Cerebellar nuclear complex (tissue), 1 donor: ENCODE data around the gene THAP9.
"Not testable (repeated sequence)": the region's sequence is repeated elsewhere in the genome, so short reads cannot be mapped to it uniquely, and the experiment has no call there.

ENCODE experiments used
- DNase-seq, 2 experiments: peaks; one replicate each; lab custom pipeline; 2025; lab: John Stamatoyannopoulos, UW

THAP9 gene

DNA sequence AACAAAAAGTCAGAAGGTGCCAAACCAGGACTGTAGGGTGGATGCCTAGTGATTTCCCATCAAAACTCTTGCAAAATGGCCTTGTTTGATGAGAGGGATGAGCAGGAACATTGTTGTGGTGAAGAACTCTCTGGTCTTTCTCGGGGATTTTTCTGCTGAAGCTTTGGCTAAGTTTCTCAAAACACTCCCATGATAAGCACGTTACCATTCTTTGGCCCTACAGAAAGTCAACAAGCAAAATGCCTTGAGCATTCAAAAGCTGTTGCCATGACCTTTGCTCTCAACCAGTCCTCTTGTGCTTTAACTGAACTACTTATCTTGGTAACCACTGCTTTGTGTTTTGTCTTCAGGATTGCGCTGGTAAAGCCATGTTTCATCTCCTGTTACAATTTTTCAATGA lies 6.6 kb upstream of the THAP9 start:
- DNase-seq = no peak

DNA sequence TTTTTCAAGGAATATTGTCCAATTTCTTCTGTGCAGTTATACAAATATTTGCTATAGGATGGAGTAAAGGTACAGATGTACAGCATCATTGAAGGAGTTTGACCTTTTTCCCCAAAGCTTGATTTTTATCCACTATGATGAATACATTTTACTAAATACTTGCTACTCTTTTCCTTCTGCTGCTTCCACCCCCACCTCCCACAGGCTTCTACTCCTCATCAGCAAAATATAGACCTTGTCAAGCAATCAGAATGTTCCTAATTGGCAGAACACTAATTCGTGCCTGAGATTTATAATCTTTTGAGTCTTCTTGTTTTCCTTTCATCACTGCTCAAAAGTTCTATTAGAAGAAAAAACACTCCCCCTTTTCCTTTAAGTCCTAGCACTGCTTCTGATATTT lies 3.8 kb upstream of the THAP9 start:
- DNase-seq = no peak

DNA sequence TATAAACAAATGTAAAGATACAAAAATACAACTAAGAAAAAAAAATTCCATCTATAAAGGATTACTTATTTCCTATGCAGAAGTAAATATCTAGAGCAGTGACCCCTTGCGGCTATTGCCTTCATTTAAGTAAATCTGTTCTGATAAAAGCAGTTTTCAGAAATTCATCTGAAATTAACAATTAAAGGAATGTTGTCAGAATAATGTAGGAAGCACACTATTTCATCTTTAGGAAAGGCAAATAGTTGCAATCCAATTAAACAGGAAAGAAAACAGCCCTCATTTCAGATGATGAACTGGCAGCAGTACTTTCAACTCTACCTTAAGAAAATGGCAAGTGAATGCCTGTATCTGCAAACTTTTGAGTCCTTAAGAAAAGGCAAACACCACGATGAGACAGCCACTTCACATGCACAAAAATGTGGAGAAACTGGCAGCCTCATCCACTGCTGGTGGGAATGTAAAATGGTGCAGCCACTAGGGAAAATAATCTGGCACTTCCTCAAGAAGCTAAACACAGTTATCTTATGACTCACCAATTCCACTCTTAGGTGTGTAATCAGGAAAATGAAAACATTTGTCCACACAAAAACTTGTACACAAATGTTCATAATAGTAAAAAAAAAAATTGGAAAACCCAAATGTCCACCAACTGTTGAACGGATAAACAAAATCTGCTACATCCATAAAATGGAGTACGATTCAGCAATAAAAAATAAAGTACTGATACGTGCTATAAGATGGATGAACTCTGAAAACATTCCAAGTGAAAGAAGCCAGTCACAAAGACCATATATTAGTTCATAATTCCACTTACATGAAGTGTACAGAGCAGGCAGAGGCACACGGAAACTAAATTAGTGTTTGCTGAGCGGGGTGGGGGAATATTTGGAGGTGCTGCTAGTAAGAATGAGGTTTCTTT lies 2.0 kb upstream of the THAP9 start:
- no peak for DNase-seq

DNA sequence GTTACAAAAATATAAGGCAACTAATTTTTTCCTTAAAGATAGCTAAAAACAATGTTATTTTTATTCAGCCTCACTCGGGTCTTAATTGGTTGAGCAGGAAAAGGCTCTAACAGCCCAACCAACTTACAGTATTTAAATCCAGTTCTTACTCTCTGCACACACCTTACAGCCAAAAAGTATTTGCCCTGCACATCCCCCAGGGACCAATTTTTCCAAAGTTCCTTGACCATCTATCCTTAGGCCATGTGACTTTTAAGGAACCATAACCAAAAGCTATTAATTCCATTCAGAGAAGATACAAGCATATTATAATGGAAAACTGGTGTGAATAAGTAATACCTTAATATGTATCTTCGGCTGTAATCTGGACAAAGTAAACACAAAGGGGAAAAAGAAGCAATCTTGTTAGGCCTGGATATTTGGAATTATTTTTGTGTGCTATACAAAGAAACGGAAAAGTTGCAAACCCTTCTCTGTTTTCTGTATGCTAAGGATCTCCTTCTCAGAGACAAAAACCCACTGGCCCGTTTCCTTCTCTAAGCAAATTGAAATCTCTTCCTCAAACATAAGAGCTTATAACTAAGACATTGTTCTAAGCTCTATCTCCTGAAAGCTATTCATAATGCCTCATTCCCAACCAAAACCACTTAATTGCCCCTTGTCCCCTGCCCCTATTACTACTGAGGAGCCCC lies 1.0 kb upstream of the THAP9 start:
- no peak for DNase-seq

DNA sequence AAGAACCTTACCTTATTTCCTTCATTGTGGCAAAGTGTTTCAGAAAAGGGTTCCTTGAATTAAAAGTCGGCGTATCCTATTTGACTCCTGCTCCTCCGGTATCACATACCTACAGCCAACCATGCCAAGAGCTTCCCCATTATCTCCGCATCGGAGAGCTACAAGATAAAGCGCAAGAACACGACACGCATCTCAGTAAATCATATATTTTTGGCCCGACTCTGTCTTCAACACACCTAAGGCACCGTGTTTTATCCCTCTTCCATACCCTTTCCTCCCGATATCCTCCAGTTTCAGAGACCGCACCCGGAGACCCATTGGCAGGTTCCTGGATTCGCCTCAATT lies 497 bp upstream of the THAP9 start:
- DNase-seq = no peak

DNA sequence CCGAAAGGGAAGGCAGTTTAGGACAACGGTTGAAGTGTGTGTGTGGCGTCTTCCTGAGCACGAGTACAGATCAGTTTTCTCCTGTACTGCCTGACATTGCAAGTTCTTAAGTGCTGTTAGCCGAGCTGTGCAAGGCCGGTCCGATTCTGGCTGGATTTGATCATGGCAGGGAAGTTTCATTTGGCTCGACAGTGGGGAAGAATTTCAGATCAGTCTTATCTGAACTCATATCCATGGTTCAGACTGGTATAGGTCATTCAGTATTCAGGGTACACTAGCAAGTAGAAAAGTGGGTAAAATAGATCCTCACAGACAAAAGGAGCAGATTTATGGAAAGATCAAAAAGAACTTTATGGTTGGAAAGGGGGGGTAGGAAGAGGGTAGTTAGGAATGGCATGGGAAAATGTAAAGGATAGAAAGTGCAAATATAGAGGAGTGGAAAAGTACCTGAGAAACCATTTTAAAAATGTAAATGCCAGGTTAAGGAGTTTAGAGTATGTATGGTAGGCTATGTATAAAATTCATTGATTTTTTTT lies 716 bp downstream of the THAP9 start:
- DNase-seq = no peak

DNA sequence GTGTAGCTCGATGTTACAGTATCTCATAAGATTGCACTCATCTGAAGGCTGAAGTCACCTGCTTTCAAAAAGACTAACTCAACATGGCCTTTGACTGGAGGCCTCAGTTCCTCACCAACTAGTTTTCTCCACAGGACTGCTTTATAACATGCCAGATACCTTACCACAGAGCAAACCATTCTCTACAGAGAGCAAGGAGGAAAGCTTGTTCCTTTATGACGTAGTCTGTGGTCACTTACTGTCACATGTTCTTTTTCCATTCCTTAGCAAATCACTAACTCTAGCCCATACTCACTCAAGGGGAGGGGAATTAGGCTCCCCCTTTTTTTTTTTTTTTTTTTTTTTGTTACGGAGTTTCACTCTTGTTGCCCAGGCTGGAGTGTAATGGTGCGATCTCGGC lies 3.2 kb downstream of the THAP9 start:
- no peak for DNase-seq

DNA sequence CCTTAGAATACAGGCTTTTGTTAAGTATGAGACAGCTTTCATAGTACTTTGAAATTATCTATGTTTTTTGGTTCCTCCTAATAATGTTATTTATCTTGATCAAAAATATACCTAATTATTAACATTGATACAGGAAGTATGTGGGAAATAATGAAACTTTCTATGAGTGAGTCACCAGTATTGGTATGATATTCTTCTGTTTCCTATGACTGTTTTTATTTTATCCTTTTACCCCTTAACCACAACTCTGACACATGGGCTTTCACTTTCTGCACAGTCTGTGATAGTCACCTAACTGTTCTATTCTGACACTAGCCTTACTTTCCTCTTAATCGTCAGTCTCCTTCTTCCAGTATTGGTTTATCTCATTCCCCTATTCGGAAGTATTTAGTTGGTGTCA lies 4.7 kb downstream of the THAP9 start:
- DNase-seq = no peak

DNA sequence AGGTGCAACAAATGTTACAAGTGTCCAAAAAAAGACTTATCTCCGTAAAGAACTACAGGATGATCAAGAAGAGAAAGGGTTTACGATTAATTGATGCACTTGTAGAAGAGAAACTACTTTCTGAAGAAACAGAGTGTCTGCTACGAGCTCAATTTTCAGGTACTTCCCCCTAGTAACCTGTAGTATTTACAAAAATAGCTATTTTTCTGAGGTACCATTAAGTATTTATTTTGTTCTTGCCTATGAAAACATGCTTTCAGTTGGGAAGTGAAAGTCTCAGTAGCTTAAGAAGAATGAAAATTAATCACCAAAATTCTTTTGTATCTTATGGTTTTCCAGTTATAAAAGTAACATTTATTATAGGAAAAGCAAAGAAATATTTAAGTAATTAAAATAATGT lies 5.9 kb downstream of the THAP9 start:
- no peak for DNase-seq

DNA sequence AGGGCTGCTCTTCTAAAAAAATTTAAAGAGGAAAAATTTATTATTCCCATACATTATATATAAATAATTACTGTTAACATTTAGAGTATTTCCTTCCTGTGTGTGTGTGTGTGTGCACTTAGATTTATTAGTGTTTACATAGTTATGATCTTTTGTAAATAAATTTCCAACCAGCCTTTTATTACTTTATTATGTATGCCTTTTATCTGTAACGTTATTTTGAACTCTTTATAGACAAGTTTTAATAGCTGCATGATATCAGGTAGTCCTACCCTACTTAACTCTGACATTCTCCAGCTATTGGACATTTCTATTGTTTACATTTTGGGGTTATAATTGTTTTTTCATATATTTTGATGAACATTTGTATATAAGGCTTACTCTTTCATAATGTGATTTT lies 8.8 kb downstream of the THAP9 start:
- no peak for DNase-seq

DNA sequence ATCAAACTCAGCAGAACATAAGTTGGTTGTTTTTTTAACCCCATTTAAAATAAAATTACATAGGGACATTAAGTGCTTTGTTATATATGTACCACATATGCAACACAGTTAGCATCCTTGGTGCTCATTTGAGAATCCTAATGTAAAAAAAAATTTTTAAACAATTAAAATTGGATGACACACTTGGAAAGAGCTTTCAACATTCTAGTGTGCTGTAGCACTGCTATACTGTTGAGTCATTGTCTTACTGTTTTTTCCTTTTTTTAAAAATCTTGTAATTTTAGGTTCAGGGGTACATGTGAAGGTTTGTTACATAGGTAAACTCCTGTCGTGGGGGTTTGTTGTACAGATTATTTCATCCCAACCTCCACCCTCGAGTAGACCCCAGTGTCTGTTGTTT lies 12.8 kb downstream of the THAP9 start:
- DNase-seq = no peak

DNA sequence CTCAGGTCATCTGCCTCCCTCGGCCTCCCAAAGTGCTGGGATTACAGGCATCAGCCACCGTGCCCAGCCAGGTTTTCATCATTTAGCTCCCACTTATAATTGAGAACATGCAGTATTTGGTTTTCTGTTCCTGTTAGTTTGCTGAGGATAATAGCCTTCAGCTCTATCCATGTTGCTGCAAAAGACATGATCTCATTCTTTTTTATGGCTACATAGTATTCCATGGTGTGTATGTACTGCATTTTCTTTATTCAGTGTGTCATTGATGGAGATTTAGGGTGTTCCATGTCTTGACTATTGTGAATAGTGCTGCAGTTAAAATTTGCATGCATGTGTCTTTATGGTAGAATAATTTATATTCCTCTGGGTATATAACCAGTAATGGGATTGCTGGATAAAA lies 13.4 kb downstream of the THAP9 start:
- not testable (repeated sequence) for DNase-seq

DNA sequence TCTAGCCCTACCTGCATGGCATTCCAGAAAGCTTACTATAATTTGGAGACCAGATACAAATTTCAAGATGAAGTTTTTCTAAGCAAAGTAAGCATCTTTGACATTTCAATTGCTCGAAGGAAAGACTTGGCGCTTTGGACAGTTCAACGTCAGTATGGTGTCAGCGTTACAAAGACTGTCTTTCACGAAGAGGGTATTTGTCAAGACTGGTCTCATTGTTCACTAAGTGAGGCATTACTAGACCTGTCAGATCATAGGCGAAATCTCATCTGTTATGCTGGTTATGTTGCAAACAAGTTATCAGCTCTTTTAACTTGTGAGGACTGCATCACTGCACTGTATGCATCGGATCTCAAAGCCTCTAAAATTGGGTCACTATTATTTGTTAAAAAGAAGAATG lies 17.6 kb downstream of the THAP9 start:
- DNase-seq = no peak

DNA sequence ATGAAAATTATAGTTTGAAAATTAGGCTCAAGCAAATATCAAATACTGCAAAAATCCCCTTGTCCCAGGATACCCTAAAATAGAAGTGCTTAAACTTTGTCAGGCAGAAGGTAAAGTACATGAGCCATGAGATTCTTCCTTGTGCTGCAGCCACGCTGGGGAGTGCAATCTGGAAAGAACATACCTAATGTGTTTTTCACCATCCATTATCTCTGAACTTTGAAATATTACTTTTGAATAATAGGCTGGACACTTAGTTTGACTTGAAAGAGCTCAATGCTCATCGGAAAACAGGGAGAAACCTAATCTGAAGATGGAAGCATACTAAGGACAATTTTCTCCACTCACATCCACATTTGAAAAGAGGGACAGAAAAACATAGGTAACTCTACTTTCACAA lies 18.9 kb downstream of the THAP9 start:
- DNase-seq = no peak

DNA sequence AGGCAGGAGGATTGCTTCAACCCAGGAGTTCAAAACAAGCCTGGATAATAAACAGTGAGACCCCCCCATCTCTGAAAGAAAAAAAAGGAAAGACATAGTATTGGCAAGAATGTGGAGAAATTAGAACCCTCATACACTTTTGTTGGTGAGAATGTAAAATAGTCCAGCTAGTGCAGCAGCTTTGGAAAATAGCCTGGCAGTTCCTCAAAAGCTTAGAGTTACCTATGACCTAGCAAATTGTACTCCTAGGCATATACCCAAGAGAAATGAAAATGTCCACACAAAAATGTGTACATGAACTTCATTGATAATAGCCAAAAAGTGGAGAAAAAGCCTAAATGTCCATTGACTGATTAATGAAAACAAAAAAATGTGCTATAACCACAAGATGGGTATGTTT lies 21.3 kb downstream of the THAP9 start:
- no peak for DNase-seq

DNA sequence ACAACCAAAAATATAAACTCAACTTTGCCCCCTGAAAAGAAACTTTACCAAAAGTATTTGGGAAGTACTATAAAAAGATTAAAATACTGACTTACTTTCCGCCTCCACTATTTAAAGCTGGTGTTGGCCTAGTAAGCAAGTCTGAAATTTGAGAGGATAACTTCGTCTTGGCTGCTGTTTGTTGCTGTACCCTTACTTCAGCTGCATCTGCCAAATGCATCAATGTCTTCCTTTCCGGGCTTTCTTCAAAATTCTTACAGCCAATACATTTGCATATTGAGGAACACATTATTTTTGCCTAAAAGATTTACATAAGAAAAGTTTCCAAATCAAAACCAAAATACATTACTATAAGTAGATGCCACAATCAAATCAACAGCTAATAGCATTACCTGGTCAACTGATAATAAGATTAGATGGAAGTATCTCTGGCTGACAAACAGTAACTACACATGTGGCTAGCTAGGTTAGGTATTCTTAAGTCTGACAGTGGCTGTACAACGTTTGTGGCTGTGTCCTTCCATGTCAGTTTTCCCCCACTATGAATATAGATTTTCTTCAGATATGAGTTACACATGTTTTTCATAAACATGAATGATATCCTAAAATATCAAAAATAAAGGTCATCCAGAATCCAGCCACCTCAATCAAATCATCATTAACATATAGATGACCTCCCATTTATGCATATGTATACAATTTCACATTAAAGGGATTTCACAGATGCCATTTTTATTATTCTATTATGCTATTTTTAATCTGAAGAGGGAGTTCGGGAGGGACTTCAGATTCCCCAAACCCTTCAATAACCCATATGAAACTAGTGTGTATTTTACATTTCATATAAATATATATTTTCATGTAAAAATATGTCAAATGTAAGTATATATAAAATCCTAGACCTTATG lies 30.6 kb downstream of the THAP9 start:
- DNase-seq = no peak

DNA sequence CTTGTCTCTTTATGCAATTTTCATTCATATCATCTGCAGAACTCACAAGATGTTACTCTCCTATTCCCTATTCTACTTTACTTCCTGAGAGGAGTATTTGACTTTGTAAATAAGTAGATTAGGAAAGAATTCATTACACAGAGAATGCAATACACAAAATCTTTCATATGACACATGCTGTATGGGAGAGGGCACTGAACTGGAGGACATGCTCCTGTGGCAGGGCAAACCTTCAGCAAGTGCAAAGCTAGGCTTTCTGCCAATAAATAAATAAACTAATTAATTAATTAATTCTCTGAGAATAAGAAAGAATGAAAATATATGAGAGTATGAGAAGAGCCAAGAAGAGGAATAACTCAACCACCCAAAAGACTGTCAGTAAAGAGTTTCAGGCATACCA lies 33.9 kb downstream of the THAP9 start:
- DNase-seq = no peak

DNA sequence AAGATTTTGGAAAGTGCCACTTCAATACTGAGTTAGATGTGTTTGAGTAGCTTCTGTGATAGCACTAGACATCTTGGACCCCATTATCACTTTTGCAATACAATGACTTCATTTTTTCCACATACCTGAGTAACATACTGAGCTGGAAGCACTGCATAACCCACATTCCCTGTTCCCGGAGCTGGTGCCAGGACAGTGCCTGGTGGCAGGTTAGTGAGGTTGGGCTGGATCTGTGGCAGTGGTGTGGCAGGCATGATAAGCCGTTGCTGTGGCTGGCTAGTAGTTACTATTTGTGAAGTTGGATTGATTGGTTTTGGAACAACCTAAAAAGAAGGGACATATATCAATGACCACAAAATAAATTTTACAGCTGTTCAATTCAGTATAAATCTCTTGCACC lies 38.9 kb downstream of the THAP9 start:
- no peak for DNase-seq

DNA sequence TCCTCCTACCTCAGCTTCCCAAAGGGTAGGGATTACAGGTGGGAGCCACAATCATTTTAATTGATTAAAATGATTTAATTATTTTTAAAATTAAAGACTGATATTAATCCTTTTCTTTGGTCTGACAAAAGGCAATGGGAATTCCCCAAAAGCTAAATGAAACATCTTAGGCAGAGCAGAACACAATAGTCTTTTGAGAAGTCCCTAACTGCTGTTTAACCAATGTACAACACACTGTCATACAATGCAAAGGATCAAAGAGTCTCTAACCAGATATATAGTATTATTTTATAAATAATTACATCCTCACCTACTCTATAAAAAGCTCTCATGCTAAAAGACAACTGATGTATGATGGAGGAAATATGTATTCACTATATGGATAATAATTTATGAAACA lies 47.0 kb downstream of the THAP9 start:
- DNase-seq = no peak

DNA sequence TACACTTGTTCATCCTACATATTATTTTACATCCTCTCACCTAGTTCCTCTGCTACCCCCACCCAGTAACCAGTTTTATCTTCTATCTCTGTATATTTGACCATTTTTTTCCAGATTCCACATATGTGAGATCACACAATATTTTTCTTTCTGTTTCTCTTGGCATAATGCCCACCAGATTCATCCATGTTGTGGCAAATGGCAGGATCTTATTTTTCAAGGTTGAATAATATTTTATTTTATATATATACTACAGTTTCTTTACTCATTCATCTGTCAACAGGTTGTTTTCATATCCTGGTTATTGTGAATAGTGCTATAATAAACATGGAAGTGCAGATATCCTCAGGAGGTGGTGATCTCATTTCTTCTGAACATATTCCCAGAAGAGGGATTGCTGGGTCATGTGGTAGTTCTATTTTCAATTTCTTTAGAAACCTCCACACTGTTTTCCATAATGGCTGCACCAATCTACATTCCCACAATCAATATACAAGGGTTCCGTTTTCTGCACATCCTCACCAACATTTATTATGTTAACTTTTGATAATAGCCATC lies 48.2 kb downstream of the THAP9 start:
- DNase-seq = no peak

DNA sequence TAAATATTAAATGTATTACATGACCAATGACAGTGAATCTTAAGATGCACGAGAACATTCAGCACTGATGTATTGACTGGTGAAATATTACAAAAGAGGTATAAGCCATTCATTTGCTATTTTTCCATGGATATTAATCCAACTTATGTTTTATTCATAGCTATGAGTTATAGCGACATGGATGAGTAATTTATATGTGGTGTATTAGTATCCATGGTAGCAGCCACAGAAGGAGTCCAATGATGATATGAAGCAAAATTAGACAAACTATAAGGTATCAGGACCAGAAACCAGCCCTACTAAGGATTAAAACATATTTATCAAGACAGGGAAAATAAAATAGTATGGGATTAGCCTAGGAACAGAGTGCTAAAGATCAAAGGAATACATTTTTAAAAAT lies 50.7 kb downstream of the THAP9 start:
- DNase-seq = no peak

DNA sequence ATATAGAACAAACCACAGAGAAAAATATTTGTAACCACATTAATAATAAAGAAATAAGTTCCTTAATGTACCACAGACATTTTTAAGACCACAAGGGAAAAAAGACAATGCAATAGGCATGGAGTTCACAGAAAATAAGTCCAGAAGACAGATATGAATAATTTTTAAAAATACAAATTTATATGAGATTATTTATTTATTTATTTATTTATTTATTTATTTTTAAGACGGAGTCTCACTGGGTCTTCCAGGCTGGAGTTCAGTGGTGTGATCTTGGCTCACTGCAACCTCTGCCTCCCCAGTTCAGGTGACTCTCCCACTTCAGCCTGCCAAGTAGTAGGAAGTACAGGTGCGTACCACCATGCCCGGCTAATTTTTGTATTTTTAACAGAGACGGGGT lies 53.7 kb downstream of the THAP9 start:
- DNase-seq = no peak
